AG04450 (cell line): ENCODE measurements around the gene LINGO1. TPM values are rescaled to one million over a fixed set of nuclear protein-coding genes. Genes with fewer than 3 reads are reported as not detected.

Experiments
- CTCF ChIA-PET: fragments of 300-600, 350-600 bp; formaldehyde crosslinking; extraction: SDS; loops from one replicate; lab custom pipeline; 2022; ENCODE audit warnings: antibody characterized with exemption, inconsistent platforms; lab: Charles Lee
- POLR2A ChIA-PET: fragments of 350-600 bp; formaldehyde crosslinking; extraction: SDS; loops from one replicate; lab custom pipeline; 2021; ENCODE audit warnings: antibody characterized with exemption, inconsistent platforms; lab: Yijun Ruan, JAX
- DNase-seq: peaks from one replicate; pipeline ENCODE4 v3.0.0-alpha.2; 2011; ENCODE audit warnings: low read depth, low spot score
- H3K27ac ChIP-seq: one replicate; pipeline ENCODE4 v1.5.1; 2012; ENCODE audit warnings: low read depth, low read length, control low read depth
- H3K27me3 ChIP-seq: one replicate; pipeline ENCODE4 v1.6.0; 2012; ENCODE audit warnings: low read length; ENCODE audit not compliant: control insufficient read depth, insufficient read depth
- H3K4me3 ChIP-seq: 2 replicates; pipeline ENCODE4 v1.5.1; 2011; ENCODE audit warnings: mild to moderate bottlenecking, low read depth, low read length, control low read depth
- H3K9me3 ChIP-seq: 2 replicates; pipeline ENCODE4 v1.5.1; 2012; ENCODE audit warnings: low read length; ENCODE audit not compliant: control insufficient read depth, insufficient read depth
- polyA minus RNA-seq: library from RNA; depleted of rRNA, polyadenylated mRNA; stranded (reverse); fragments of >200 nt; gene quantifications from 2 replicates; pipeline ENCODE4 v1.2.3, GENCODE V29; 2011; rRNA and poly(A)+ RNA removed
- polyA plus RNA-seq: library from polyadenylated mRNA; depleted of rRNA; stranded (reverse); fragments of >200 nt; gene quantifications from 2 replicates; pipeline ENCODE4 v1.2.3, GENCODE V29; 2011; rRNA removed
- TF ChIP-seq, protein P1 (sequence below): IDR thresholded peaks from 2 replicates; pipeline ENCODE4 v1.5.1; 2011; ENCODE audit warnings: low read depth, low read length, control low read depth, inconsistent platforms

LINGO1 gene
- polyA plus RNA-seq (not detected in 2 replicates), polyA minus RNA-seq (not detected in 2 replicates)

DNA sequence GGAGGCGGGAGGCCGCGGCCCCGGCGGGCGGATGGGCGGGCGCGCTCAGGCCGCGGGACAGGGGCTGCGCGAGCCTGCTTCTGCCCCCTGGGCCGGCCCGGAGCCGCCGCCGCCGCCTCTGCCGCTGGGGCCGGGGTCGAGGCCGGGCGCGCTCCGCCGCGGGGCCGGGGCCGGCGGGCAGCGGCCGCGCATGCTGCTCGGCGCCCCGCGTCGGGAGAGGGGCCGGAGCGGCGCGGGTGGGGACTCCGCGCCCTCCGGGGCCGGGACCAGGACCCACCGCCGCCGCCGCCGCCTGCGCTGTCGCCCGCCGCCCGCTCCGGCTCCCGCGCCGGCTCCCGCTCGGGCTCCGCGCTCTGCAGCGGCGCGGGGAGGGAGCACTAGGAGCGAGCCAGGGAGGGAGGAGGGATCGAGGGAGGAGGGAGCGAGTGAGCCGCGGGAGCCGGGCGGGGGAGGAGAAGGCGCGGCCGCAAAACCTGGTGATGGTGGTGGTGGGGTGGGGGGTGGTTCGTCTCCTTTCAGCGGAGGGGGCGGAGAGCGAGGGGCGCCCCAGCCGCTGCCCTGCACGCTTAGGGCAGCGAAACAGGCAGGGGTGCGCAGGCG, at the start of gene LINGO1:
Gene LINGO1, minus strand, starts transcription at position 379 of the 600 bp plus-strand sequence. CDS start 597 bp downstream, outside the sequence.
- DNase-seq, result no peak
- H3K27ac ChIP-seq, result no peak within 1 kb of the TSS
- POLR2A ChIA-PET, result no interaction called here
- H3K27me3 ChIP-seq, result peaks cover 76% of the 10 kb centered on the region
- TF ChIP-seq, protein P1, sequence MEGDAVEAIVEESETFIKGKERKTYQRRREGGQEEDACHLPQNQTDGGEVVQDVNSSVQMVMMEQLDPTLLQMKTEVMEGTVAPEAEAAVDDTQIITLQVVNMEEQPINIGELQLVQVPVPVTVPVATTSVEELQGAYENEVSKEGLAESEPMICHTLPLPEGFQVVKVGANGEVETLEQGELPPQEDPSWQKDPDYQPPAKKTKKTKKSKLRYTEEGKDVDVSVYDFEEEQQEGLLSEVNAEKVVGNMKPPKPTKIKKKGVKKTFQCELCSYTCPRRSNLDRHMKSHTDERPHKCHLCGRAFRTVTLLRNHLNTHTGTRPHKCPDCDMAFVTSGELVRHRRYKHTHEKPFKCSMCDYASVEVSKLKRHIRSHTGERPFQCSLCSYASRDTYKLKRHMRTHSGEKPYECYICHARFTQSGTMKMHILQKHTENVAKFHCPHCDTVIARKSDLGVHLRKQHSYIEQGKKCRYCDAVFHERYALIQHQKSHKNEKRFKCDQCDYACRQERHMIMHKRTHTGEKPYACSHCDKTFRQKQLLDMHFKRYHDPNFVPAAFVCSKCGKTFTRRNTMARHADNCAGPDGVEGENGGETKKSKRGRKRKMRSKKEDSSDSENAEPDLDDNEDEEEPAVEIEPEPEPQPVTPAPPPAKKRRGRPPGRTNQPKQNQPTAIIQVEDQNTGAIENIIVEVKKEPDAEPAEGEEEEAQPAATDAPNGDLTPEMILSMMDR, result no peak
- CTCF ChIA-PET, result interaction anchor here (0.6 to 4.1 kb wide), 51 partner anchors 7 to 833 kb away, joined by 3 to 51 read pairs (median 4); no protein-coding TSS in a partner anchor
- peak within 1 kb of the TSS; percentile 54 for H3K4me3 ChIP-seq
- H3K9me3 ChIP-seq, result peaks cover 3% of the 10 kb centered on the region; the same call in 1 of the 2 replicates

DNA sequence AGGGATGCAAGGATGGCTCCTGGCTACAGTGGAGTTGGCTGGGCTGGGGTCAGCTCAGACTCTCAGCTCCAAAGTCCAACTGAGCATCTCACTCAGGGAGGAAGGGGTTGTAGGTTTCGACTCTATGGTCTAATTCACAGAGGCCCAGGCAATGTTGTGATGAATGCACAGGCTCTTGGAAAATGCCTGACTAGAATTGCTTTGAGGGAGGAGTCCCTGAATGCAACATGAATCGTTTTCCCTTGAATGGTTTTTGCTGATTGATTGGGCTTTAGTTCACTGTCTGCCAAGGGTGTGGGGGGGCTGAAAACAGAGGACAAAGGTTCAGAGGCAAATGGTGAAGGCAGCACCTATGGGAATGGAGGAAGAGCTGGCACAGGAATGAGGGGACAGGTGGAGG, 48.6 kb upstream of the LINGO1 start:
- Histone ChIP-seq H3K4me3 (no peak overlapping the region), H3K9me3 (no peaks in the 10 kb centered on the region), H3K27ac (no peak overlapping the region), H3K27me3 (peaks cover 15% of the 10 kb centered on the region)
- ChIA-PET POLR2A (no interaction called here), CTCF (no interaction called here)
- TF ChIP-seq, protein P1, result no peak
- no peak for DNase-seq

- no peak overlapping the region for H3K27ac ChIP-seq
- peaks cover 27% of the 10 kb centered on the region for H3K27me3 ChIP-seq
- ChIA-PET POLR2A (no interaction called here), CTCF (no interaction called here)
- TF ChIP-seq, protein P1, result no peak
- H3K9me3 ChIP-seq, result no peaks in the 10 kb centered on the region
- no peak for DNase-seq
- no peak overlapping the region for H3K4me3 ChIP-seq
These were observed 44.1 kb upstream of the LINGO1 start for GRCh38 chr15:77676569-77677375.

DNA sequence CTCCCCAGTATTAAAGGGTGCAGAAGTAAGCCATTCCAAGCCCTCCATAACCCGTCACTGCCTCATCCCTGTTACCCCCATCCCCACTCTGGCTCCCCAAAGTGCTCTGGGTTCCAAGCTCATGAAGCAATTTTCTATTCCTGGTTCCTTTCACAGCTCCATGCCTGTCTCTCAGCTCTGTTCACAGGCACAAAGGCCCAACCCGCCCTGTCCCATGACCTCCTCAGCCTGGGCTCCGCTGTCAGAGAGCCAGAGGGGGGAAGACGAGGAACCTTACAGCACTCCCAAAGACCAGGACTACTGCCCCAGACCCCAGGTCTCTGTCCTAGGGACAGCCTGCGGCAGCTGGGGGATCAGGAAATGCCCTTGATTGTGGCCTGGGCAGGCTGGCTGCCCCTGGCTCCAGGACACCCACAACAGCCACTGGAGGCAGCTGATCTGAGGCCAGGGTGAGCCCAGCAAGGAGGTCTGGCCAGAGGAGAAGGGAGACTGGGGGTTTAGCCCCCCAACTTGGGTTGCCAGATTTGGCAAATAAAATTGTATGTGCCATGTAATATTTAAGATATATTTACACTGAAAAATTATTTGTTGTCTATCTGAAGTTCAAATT, 43.2 kb upstream of the LINGO1 start:
- TF ChIP-seq, protein P1, result no peak
- Histone ChIP-seq H3K27me3 (peaks cover 32% of the 10 kb centered on the region), H3K4me3 (no peak overlapping the region), H3K9me3 (no peaks in the 10 kb centered on the region), H3K27ac (no peak overlapping the region)
- no peak for DNase-seq
- ChIA-PET CTCF (interaction anchor here (1.0 kb wide), 1 partner anchor 43 kb away, joined by 3 read pairs; no protein-coding TSS in a partner anchor), POLR2A (no interaction called here)

GRCh38 chr15:77674327-77674726, 41.6 kb upstream of the LINGO1 start:
- Histone ChIP-seq H3K9me3 (no peaks in the 10 kb centered on the region; the same call in 1 of the 2 replicates), H3K27ac (no peak overlapping the region), H3K4me3 (no peak overlapping the region), H3K27me3 (peaks cover 35% of the 10 kb centered on the region)
- TF ChIP-seq, protein P1, result no peak
- ChIA-PET CTCF (no interaction called here), POLR2A (no interaction called here)
- DNase-seq, result no peak
